GM18909 (cell line): ENCODE results near the gene ACOX3.
"Not testable (repeated sequence)": the region's sequence is repeated elsewhere in the genome, so short reads cannot be mapped to it uniquely, and the experiment has no call there.

ENCODE experiments used
- ATAC-seq: cut with Tn5 transposase; IDR thresholded peaks from one replicate; pipeline ENCODE4 v1.9.1; 2021; ENCODE audit warnings: mild to moderate bottlenecking; ENCODE audit not compliant: unreplicated experiment, poor library complexity

ACOX3 gene

GRCh38 chr4:8343967-8344331, 96.6 kb downstream of the ACOX3 start:
- ATAC-seq = no peak

- ATAC-seq = no peak
Measured at GRCh38 chr4:8343262-8343966, 97.1 kb downstream of the ACOX3 start.

- ATAC-seq = no peak
Measured at GRCh38 chr4:8342651-8343261, 97.8 kb downstream of the ACOX3 start.

- no peak for ATAC-seq
Measured at GRCh38 chr4:8341691-8342090, 98.8 kb downstream of the ACOX3 start.

- ATAC-seq = not testable (repeated sequence)
Measured at GRCh38 chr4:8341281-8341680, 99.2 kb downstream of the ACOX3 start.

- no peak for ATAC-seq
Measured at GRCh38 chr4:8340781-8341241, 99.7 kb downstream of the ACOX3 start.

GRCh38 chr4:8338351-8338961, 102.1 kb downstream of the ACOX3 start:
- no peak for ATAC-seq

GRCh38 chr4:8336412-8337075, 104.0 kb downstream of the ACOX3 start:
- no peak for ATAC-seq

GRCh38 chr4:8335848-8336247, 104.7 kb downstream of the ACOX3 start:
- no peak for ATAC-seq

- ATAC-seq = no peak
Measured at GRCh38 chr4:8334786-8335460, 105.6 kb downstream of the ACOX3 start.

GRCh38 chr4:8333726-8334460, 106.6 kb downstream of the ACOX3 start:
- no peak for ATAC-seq

GRCh38 chr4:8332891-8333331, 107.6 kb downstream of the ACOX3 start:
- ATAC-seq = no peak

GRCh38 chr4:8332038-8332857, 108.3 kb downstream of the ACOX3 start:
- no peak for ATAC-seq

- ATAC-seq = no peak
Measured at GRCh38 chr4:8331575-8331955, 109.0 kb downstream of the ACOX3 start.

- ATAC-seq = no peak
Measured at GRCh38 chr4:8330821-8331574, 109.5 kb downstream of the ACOX3 start.

- no peak for ATAC-seq
Measured at GRCh38 chr4:8329859-8330761, 110.4 kb downstream of the ACOX3 start.

GRCh38 chr4:8329560-8329858, 111.0 kb downstream of the ACOX3 start:
- ATAC-seq = no peak
